ENCODE results near the gene ATXN1.
A peak's percentile ranks its signal among the peaks of the same experiment; 100 is the strongest.

The ATXN1 gene

DNA sequence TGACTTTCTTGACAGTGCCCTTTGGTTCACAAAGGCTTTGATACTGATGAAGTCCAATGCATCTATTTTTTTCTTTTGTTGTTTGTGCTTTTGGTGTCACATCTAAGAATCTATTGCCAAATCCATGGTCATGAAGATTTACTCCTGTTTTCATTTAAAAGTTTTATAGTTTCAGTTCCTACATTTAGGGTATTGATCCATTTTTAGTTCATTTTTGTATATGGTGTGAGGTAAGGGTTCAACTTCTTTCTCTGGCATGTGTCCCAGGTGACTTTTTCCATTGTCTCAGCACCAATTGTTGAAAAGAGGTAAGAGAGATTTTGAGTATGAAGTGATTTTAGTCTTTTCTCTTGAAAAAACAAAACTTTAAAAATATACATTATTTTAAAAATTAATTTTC is 262.3 kb downstream of the ATXN1 start:
- DNase-seq (ENCODE audit: low read depth in 2 of 2) = no peak

DNA sequence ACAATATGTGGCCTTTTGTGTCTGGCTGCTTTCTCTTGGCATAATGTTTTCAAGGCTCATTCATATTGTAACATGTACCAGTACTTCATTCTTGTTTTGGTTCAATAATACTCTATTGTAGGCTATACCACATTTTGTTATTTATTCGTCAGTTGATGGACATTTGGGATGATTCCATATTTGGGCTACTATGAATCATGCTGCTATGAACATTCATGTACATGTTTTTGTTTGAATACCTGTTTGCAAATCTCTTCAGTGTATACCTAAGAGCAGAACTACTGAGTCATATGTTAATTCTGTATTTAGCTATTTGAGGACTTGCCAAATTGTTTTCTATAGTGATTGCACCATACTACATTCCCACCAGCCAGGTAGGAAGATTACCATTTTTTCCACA is 263.0 kb downstream of the ATXN1 start:
- no peak for DNase-seq (ENCODE audit: low read depth in 2 of 2)

DNA sequence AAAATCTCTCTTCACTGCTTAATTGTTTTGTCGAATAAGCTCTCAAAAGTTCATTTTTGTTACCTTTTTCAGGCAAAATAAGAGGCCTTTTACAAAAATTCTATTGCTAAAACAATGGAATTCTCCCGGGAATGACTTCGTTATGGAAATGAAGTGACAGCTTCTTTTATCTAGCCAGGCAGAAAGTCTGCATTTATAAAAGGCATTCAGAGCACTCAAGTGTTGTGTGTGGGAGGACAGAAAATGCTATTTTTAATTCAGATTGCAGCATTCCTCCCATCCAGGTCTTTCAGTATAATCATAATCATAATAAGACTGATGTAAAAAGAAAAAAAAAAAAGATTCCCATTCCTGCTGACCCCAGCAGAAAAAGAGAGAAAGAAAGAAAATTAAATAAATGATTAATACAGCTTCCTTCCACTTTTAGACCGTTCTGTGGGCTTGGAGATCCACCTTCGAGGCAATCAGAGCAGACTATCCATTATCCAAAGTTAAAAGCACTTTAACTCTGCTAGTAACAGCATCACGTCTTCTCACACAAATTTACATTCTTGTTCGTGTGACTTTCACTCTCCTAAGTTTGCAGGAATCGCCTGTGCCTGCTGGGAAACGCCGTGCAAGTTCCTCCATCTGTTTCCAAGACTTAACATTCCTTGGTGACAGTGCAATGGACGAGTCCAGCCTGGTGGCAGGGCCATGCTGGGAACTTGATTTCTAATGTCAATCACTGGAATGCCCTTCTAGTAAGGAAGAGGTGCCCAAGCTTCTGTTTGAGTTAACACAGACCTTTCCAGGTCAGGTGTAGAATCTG is 264.1 kb downstream of the ATXN1 start:
- DNase-seq (ENCODE audit: low read depth in 2 of 2) = no peak

DNA sequence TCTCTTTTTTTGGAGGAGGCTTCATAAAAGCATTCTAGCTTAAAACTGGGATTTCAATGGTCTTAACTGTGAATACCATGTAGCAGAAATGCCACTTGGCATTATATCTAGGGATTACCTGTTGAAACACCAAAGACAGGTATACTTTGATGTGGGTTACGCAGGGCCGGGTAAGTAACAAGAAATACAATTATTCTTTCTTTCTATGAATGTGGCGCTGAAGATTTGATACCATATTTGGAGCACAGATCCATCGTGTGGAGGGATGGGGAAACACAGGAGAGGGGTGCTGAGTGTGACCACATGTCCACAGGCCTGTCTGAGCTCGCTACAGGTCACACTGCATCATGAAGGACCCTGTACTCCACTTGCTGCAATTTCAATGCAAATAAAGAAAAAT is 265.1 kb downstream of the ATXN1 start:
- DNase-seq (ENCODE audit: low read depth in 2 of 2) = no peak

DNA sequence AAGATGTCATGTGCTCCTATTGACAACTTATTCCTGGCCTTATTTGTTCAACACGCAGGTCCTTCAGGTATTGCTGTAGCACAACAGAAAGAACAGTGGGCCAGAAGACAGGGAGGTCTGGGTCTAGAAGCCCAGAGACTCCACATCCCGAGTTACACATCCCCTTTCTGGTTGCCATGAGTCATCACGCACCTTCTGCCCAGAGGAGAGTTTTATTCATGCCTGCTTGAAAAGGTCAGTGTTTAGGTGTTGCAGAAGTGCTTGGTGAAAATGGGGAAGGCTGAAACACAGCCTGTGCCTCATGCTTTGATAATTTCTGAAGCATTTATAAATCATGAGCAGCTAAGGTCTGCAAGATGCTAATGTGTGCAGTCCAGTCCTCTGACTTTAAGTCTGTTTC is 266.5 kb downstream of the ATXN1 start:
- no peak for DNase-seq (ENCODE audit: low read depth in 2 of 2)

DNA sequence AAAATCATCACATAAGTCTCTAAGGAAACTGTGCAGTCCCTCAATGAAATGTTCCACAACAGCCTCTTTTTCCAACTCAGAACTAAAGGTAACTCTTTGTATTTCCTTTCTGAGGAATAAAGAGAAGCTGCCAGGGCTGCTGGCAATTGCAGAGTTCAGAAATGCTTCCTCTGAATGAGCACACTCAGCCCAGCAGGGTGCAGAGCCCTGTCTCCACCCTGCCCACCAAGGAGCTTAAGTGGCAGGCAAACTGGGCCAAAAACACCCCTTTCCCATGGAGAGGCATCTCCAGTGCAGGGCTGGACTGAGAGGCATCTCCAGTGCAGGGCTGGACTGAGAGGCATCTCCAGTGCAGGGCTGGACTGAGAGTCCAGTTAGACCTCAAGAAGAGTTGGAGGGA is 267.5 kb downstream of the ATXN1 start:
- no peak for DNase-seq (ENCODE audit: low read depth in 2 of 2)

DNA sequence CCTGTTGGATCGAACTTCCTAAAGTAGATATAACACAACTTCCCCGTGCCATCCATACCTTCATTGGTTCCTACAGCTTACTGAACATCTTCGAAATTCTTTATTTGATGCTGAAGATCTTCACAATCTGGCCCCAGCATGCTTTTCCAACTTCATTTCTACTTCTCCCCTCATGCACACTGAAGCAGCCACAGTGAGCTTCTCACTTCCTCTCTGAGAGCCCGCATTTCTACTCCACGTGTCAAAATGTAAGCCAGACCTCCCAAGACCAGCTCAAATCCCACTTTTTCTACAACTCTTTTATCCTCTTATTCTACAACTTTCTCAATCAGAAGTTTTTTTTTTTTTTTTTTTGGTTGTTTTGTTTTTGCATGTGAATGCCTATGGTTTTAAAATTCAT is 268.1 kb downstream of the ATXN1 start:
- DNase-seq (ENCODE audit: low read depth in 2 of 2) = no peak

DNA sequence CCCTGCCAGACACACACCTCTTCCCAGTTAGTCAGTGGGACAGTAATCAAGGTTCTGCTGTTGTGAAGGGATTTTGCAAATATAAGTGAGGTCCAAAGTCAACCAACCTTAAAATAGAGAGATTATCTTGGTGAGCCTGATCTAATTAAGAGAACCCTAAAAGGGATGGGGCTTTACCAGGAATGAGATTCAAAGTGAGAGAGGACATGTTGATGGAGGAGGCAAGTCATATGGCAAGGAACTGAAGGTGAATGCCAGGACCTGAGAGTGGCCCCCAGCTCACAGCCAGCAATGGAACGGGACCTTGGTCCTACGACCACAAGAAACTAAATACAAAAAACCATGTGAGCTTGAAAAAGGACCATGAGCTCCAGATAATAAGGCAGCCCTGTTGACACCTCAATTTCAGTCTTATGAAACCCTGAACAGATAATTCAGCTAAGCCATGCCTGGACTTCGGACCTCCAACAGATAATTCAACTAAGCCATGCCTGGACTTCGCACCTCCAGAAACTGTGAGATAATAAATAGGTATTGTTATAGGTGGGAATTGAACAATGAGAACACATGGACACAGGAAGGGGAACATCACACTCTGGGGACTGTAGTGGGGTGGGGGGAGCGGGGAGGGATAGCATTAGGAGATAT is 269.5 kb downstream of the ATXN1 start:
- DNase-seq (ENCODE audit: low read depth in 2 of 2) = no peak

DNA sequence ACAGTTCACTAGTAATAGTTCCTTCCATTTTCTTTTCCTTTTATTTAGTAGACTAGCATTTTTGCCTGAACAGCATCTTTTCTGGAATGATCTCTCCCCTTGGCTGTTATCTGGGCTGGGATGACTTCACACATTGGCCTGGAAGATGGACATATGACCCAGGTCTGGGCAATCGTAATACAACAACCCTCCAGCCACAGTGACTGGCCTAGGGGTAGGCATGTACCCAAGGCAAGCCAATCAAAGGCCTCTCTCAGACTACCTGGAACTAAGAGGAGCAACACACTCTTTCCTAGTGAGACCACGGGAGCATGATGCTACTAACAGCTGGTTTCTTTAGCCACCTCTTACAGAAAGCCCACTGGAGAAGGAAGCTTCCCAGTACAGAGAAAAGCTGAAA is 270.6 kb downstream of the ATXN1 start:
- no peak for DNase-seq (ENCODE audit: low read depth in 2 of 2)

DNA sequence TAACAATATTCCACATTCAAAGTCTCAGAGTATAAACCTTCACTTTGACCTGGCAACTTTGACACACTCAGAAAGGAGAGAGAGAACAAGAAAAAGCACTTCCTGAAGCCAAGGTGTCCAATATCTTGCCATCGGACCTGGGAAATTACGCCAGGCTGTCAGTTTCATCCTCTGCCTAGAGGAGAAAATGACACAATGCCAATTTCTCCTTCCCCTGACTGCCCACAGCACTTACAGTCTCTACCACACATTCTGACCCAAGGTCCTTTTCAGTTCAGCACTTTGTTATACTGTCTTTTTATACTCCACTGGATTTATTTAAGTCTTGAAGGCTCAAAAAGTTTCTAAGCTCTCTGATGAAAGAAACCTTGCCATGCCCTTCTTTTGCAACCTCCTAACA is 272.4 kb downstream of the ATXN1 start:
- no peak for DNase-seq (ENCODE audit: low read depth in 2 of 2)

DNA sequence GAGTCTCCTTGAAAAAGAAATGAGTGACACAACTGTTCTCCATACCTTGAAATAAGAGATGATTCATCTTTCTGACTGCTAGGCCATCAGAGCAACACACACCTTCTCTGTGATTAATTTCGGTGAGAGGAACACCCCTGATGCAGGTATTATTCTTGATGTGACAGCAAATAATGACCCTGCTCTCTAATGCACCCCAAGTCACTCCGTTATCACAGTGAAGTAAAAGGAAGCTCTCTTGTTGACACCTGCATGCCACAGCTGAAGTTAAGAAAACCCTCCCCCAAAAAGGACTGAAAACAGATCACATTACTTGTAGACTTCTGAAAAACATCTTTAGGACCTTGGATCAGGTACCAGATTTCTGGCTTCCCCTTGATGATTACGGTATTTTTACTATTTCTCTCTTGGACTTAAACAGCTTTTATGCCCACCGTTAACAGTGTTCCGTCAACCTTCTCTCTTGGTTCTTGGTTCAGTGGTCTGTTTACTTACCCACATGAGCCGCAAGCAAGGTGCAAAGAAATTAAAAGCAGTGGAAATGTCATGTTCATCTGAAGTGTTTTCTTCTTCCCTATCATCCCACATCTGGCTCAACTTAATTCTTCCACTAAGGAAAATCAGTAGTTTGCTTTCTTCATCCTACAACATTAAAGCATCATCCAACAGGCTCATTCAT is 273.1 kb downstream of the ATXN1 start:
- no peak for DNase-seq (ENCODE audit: low read depth in 2 of 2)

DNA sequence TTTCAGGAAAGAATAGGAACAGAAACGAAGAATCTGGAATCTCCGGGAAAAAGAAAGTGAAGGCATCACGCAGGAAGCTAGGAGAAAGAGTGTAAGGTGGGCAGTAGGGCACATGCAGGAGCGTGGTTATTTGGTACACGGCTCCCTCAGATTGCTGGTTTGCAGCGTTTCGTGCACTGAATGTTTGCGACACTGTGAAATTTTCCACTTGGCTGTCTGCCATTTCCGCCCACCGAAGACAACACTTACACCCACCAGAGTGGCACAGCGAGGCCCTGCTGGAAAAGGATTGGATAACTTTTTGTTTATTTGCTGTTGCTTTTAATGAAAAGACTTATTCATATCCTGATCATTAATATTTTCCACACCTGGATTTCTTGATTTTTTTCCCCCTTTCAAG is 274.6 kb downstream of the ATXN1 start:
- peak; percentile 25 to 28 for DNase-seq (ENCODE audit: low read depth in 2 of 2)

DNA sequence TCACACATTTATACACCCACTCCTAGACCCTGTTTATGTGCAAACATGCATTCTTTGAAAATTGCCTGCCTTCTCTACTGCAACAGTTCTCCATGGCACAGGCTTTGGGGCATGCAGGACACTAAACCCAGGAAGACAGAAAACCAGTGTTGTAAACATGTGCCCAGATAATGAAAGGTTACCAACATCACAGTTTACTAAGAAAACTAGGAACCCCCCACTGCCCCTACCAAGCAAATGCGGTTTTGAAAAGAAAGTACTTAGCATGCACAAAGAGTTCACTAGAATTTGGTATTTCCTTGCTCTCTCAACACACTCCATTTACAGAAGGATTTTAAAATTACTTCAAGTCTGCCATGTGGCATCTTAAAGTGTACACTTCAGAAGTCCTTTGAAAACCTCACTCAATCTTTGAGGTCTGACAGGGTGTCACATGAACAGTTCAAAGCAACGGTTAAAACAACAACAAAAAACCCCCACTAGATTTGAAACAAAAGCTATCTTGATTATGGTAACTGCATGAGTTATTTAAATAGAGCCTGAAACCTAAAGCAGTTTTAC is 277.9 kb downstream of the ATXN1 start:
- no peak for DNase-seq (ENCODE audit: low read depth in 2 of 2)

DNA sequence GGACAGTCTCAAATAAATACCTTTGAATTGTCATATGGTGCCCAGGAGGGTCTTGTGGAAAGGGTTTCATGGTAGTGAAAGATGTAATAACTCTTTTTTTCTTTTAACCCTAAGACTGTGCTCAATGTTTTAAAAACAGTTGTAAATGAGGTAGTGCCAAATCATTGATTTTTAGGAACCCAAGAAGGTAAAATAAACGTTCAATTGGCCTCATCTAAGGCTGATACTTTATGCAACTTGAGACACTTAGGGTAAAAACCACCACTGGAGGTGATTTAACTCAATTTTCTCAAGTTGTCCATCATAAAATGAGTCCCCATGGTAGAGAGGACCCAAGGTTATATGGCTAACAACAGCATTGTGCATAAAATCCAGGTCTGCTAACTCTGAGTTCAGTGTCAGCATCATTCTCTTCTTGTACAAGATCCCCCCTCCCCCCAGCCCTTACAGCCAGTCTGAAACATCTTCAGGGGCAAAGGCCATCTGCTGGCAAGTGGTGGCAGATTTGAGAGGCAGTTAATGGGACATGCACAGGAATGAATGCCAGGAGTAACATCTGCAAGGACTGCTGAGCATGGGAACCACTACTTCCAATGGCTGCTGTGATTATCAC is 278.5 kb downstream of the ATXN1 start:
- DNase-seq (ENCODE audit: low read depth in 2 of 2) = no peak

DNA sequence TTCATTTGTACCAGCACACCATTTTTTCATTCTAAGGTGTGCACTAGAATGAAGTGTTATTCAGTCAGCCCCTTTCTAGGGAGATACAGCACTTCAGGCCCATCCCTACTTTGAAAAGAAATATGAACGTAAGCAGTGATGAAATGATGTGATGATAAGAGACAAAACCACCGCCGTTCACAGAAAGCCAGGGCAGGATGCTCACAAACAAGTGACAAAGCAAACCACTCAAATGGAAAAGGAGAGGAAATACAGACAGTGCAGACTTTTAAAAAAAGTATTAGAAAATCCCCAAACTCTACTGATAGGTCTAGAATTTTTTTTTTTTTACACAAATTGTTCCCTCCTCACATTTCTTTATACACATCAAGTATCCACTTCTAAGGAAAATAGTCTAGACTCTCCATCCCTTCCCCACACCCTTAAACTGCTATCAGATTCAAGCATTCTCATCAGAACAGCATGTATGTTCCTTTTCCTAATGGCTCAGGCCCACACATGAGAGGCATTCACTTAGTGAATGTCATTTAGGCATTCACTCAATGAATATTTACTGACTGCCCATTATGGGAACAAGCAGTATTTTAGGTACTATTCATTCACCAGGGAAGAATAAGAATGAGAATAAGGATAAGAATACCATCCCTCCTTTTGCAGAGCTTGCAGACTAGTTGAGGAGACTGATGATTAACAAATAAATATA is 279.4 kb downstream of the ATXN1 start:
- DNase-seq (ENCODE audit: low read depth in 2 of 2) = peak in 1 of 2 donors; percentile 39

DNA sequence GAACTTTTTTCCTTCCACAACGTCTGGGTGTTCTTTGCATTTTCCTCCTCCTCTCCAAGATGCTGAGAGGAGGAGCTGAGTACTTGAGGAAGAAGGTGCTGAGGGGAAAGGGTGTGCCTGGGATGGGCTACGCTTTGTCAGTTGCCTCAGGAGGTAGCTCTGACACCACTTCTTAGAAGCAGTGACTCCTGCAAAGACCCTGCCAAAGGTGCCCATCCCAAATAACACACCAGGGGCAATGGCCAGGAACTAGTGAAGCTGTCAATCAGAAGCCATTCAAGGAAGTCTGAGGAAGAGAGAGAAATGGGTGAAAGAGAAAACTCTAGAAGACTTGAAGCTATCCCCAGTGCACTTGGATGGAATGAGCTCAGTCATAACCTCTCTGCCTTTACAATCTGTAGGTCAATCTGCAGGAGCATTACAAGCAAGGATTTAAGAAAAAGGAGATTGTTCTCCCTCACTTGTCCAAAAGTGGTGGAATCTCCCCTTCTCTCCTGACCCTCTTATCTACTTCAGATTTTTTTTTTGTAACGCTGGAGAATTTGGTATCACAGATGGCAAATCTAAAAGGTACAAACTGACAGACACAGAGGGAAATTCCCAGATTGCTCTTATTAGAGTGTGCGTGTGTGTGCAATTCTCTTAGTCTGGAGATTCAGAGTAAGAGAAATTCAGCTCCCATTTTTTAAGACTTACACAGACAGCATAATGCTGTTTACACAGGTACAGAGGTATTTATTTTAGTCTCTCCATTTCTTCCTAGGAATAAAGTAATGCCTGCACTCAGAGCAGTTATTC is 280.3 kb downstream of the ATXN1 start:
- DNase-seq (ENCODE audit: low read depth in 2 of 2) = no peak

DNA sequence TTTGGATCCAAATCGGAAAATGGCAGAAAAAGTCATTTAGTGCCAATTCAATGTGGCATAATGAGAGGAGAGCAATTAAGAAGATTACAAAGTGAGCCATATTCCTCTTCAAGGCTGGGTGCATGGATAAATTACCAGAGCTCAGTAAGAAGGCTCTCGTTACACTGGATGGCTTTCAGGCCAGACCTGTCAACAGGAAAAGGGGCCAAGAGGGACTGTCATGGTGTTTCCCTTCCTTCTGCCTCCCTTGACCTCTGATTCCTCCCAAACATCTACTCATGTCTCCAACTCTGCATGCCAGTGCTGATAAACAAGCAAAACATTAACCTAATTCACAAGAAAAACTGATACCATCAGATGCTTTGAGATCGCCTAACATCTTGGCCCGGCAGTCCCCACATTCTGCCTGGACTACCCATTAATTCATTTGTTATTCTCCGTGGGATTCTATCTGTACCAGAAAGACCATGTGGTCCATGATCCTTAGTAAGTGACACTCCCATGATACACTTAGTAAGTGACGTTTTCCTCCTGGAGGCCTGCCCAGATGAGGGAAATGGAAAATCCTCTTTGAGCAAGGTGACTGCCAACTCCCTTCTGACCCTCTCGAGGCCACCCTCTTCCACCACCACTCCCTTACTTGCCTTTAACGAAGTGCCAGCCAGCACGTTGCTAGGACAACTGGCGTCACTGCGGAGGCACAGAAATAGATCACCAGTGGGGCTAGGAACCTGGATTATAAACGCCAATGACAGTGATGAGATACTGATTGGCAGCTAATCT is 283.7 kb downstream of the ATXN1 start:
- no peak for DNase-seq (ENCODE audit: low read depth in 2 of 2)

DNA sequence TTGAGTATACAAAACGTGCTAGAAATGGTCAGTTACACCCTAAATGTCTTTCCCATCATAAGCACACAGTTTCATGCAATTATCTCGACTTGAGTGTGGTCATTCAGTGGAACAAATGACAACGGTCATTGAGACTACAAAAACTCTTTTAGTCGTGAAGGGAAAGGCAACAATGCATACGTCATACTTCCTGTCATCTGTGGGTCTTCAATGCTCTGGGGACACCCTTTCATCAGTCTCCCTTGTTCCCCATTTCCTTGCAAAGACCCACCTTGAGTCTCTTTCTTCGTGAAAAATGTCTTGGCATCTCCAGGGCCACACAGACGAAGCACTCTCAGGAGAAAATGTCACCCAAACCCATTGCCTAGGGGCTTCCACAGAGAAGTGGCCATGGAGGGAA is 284.4 kb downstream of the ATXN1 start:
- no peak for DNase-seq (ENCODE audit: low read depth in 2 of 2)

DNA sequence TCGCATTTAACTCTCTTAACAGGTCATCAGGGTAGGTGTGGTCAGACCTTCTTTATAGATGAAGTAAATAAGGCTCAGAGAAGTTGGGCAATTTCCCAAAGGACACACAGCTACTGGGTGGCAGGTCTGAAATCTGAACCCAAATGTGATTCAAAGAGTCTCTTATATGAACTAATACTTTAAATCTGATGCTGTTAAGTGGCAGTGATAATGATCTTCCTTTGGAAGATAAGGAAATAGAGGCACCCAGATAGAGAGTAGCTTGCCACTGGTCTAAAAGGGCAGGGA is 285.8 kb downstream of the ATXN1 start:
- no peak for DNase-seq (ENCODE audit: low read depth in 2 of 2)

DNA sequence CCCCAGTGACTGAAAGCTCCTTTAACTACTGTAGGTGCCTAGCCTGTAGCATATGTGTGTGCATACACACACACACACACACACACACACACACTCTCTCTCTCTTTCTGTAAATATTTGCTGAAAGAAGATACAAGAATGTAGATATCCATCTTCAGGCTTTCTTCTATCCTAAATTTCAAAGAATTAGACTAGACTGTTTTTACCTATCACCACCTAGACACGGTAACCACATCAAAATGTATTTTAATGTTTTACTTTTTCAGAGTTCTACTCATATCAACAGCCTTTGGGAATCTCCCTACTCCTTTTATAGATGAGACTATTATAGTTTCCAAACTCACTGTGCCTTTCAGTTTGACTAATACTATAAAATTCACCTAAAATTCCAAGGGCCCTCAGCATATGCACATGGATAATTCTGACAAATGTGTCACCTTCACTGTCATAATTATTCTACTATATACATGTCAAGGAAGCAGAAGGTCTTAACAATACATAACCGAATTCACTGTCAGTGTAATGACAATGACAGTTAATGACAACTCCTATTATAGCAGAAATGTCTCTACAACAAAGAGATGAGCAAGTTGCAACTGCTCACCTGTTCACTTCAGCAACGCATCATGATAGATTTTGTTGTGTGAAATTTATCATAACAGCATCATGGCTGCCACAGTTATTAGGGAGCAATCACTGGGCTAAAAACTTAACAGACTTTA is 286.3 kb downstream of the ATXN1 start:
- DNase-seq (ENCODE audit: low read depth in 2 of 2) = no peak
